ENCODE results near the gene ANKDD1B. TPM values are rescaled to one million over a fixed set of nuclear protein-coding genes. Genes with fewer than 3 reads are reported as not detected.

ANKDD1B gene
- total and polyA plus RNA-seq, 2 of the 13 experiments (the other 11 are each of a cell fraction or from before 2014, with no cell fraction given): 0.12 to 0.27 TPM

DNA sequence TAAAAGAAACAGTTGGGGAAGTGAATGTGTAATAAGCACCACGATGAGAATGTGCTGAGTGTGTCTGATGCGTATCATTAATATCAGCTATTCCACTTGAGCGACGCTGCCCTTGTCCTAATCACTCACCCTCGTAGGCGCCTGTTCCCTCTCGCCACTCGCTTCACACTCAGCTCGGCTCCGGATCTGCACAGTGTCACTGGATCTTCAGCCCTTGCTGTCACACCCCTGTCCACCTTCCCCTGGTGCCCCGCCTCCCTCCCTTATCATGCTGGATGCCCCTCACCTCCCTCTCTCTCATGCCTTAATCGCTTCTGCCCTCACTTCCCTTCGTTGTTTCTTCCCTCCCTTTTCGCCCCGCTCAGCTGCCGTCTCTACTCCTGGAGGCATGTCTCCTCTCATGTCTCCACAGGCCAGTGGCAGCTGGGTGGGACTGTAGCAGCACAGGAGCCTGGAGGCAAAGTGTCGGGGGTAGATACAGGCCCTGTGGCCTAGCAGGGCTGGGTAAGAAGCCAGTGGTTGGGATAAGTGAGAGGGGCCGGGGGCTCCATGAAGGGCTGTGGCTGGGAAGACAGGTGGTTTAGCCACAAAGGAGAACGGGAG is 43.5 kb downstream of the ANKDD1B start:
- TF ChIP-seq, protein P1, sequence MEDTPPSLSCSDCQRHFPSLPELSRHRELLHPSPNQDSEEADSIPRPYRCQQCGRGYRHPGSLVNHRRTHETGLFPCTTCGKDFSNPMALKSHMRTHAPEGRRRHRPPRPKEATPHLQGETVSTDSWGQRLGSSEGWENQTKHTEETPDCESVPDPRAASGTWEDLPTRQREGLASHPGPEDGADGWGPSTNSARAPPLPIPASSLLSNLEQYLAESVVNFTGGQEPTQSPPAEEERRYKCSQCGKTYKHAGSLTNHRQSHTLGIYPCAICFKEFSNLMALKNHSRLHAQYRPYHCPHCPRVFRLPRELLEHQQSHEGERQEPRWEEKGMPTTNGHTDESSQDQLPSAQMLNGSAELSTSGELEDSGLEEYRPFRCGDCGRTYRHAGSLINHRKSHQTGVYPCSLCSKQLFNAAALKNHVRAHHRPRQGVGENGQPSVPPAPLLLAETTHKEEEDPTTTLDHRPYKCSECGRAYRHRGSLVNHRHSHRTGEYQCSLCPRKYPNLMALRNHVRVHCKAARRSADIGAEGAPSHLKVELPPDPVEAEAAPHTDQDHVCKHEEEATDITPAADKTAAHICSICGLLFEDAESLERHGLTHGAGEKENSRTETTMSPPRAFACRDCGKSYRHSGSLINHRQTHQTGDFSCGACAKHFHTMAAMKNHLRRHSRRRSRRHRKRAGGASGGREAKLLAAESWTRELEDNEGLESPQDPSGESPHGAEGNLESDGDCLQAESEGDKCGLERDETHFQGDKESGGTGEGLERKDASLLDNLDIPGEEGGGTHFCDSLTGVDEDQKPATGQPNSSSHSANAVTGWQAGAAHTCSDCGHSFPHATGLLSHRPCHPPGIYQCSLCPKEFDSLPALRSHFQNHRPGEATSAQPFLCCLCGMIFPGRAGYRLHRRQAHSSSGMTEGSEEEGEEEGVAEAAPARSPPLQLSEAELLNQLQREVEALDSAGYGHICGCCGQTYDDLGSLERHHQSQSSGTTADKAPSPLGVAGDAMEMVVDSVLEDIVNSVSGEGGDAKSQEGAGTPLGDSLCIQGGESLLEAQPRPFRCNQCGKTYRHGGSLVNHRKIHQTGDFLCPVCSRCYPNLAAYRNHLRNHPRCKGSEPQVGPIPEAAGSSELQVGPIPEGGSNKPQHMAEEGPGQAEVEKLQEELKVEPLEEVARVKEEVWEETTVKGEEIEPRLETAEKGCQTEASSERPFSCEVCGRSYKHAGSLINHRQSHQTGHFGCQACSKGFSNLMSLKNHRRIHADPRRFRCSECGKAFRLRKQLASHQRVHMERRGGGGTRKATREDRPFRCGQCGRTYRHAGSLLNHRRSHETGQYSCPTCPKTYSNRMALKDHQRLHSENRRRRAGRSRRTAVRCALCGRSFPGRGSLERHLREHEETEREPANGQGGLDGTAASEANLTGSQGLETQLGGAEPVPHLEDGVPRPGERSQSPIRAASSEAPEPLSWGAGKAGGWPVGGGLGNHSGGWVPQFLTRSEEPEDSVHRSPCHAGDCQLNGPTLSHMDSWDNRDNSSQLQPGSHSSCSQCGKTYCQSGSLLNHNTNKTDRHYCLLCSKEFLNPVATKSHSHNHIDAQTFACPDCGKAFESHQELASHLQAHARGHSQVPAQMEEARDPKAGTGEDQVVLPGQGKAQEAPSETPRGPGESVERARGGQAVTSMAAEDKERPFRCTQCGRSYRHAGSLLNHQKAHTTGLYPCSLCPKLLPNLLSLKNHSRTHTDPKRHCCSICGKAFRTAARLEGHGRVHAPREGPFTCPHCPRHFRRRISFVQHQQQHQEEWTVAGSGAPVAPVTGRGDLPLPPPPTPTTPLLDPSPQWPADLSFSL (CRISPR knock-in tag; IDR thresholded peaks at IDR 0.05): no peak
- TF ChIP-seq RFXAP (CRISPR knock-in tag; IDR thresholded peaks at IDR 0.05; ENCODE audit: borderline replicate concordance) (no peak), REXO4 (CRISPR knock-in tag; IDR thresholded peaks at IDR 0.05; ENCODE audit: borderline replicate concordance) (no peak), TMF1 (CRISPR knock-in tag; IDR thresholded peaks at IDR 0.05; ENCODE audit: low read depth) (no peak), ZNF781 (CRISPR knock-in tag; IDR thresholded peaks at IDR 0.05; ENCODE audit: borderline replicate concordance, not compliant biosample characterization) (no peak), NFE2 (CRISPR knock-in tag; IDR thresholded peaks at IDR 0.05) (no peak), NFIC (IDR thresholded peaks at IDR 0.05; ENCODE audit: low read length) (no peak), ZBTB3 (CRISPR knock-in tag; IDR thresholded peaks at IDR 0.05; ENCODE audit: borderline replicate concordance, low read depth) (no peak), MAFK (conservative IDR thresholded peaks at IDR 0.05 in 1 of 2, IDR thresholded peaks at IDR 0.05 in 1 of 2; ENCODE audit: low read length in 2 of 2) (no peak), ZNF598 (CRISPR knock-in tag; IDR thresholded peaks at IDR 0.05; ENCODE audit: borderline replicate concordance) (no peak)
- TF ChIP-seq, protein P2, sequence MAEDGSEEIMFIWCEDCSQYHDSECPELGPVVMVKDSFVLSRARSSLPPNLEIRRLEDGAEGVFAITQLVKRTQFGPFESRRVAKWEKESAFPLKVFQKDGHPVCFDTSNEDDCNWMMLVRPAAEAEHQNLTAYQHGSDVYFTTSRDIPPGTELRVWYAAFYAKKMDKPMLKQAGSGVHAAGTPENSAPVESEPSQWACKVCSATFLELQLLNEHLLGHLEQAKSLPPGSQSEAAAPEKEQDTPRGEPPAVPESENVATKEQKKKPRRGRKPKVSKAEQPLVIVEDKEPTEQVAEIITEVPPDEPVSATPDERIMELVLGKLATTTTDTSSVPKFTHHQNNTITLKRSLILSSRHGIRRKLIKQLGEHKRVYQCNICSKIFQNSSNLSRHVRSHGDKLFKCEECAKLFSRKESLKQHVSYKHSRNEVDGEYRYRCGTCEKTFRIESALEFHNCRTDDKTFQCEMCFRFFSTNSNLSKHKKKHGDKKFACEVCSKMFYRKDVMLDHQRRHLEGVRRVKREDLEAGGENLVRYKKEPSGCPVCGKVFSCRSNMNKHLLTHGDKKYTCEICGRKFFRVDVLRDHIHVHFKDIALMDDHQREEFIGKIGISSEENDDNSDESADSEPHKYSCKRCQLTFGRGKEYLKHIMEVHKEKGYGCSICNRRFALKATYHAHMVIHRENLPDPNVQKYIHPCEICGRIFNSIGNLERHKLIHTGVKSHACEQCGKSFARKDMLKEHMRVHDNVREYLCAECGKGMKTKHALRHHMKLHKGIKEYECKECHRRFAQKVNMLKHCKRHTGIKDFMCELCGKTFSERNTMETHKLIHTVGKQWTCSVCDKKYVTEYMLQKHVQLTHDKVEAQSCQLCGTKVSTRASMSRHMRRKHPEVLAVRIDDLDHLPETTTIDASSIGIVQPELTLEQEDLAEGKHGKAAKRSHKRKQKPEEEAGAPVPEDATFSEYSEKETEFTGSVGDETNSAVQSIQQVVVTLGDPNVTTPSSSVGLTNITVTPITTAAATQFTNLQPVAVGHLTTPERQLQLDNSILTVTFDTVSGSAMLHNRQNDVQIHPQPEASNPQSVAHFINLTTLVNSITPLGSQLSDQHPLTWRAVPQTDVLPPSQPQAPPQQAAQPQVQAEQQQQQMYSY (CRISPR knock-in tag; IDR thresholded peaks at IDR 0.05): no peak
- DNase-seq (ENCODE audit: low spot score) (no peak), FAIRE-seq (no peak), ATAC-seq (no peak)
- H3K4me1 ChIP-seq (ENCODE audit: insufficient read depth, low read length): no peaks in the 10 kb centered on the region
- BruUV-seq (replicated peaks): no TSS peak
- H3K4me3 ChIP-seq (replicated peaks in 1 of 3; ENCODE audit: insufficient read depth in 1 of 3, low read depth in 2 of 3, low read length in 3 of 3): no peak overlapping the region
- no peak overlapping the region for H2AFZ ChIP-seq (ENCODE audit: low read length)
- intact Hi-C loops (cut with micrococcal nuclease; ENCODE audit: unreplicated experiment) (no loop called here), in situ Hi-C loops (cut with HindIII; ENCODE audit: extremely low pct_ligation_motif_present, low pct_unique_long_range_greater_than_20kb) (no loop called here)
- H4K20me1 ChIP-seq (ENCODE audit: insufficient read depth, low read length): no peaks in the 10 kb centered on the region
- no peaks in the 10 kb centered on the region for H3K79me2 ChIP-seq (ENCODE audit: insufficient read depth, low read length)
- H3K9me3 ChIP-seq (ENCODE audit: low read length): no peaks in the 10 kb centered on the region
- H3K27ac ChIP-seq (ENCODE audit: extremely low read length, insufficient read depth, low read length): no peak overlapping the region
- POLR2A ChIA-PET: no interaction called here
- no peaks in the 10 kb centered on the region for H3K36me3 ChIP-seq (replicated peaks in 1 of 2; ENCODE audit: control insufficient read depth in 1 of 2, insufficient read depth in 2 of 2, low read length in 2 of 2)
- H3K4me2 ChIP-seq (ENCODE audit: low read depth, low read length): no peak overlapping the region
- 70% methylated on average over 19 of the region's 19 CpGs for WGBS (ENCODE audit: low lambda C conversion rate)
- no peak overlapping the region for H3K9ac ChIP-seq (ENCODE audit: insufficient read depth, low read depth, low read length)
- H3K27me3 ChIP-seq (ENCODE audit: control insufficient read depth in 1 of 2, insufficient read depth in 2 of 2, low read length in 2 of 2): peaks cover 2 to 16% of the 10 kb centered on the region in 2 experiments; a peak in 2 of 5 replicates
- CTCF ChIA-PET (ENCODE audit: low intra/inter-chr PET ratio, low total read pairs): no interaction called here
